NB4 (cell line): Measurements from ENCODE around the gene SCRN1.

ENCODE experiments used
- POLR2A ChIP-seq: IDR thresholded peaks from 2 replicates; pipeline ENCODE4 v1.6.1; 2011; ENCODE audit warnings: mild to moderate bottlenecking; ENCODE audit not compliant: insufficient read length; ENCODE audit errors: extremely low read depth
- TF ChIP-seq, protein P1 (sequence below): IDR thresholded peaks from one replicate; pipeline ENCODE4 v1.5.1; 2012; ENCODE audit warnings: low read depth, low read length
- TF ChIP-seq, protein P2 (sequence below): IDR thresholded peaks from 2 replicates; pipeline ENCODE4 v1.6.1; 2011; ENCODE audit warnings: low read depth, low read length

DNA sequence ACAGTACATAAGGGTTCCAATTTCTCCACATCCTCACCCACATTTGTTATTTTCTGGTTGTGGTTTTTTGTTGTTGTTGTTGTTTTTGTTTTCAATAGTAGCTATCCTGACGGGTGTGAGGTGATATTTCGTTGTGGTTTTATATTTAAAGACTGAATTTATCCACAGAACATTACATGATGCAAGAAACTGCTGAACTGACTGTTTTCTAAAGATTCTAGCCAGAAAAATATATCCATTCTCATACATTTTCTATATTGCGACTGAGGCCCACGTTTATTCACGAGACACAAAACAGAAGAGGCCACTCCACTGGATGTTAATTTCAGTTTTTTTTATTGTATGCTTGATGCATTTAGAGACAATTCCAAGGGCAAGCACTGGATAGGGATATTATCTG, 69.8 kb downstream of the SCRN1 start:
- TF ChIP-seq POLR2A: no peak
- TF ChIP-seq, protein P1, sequence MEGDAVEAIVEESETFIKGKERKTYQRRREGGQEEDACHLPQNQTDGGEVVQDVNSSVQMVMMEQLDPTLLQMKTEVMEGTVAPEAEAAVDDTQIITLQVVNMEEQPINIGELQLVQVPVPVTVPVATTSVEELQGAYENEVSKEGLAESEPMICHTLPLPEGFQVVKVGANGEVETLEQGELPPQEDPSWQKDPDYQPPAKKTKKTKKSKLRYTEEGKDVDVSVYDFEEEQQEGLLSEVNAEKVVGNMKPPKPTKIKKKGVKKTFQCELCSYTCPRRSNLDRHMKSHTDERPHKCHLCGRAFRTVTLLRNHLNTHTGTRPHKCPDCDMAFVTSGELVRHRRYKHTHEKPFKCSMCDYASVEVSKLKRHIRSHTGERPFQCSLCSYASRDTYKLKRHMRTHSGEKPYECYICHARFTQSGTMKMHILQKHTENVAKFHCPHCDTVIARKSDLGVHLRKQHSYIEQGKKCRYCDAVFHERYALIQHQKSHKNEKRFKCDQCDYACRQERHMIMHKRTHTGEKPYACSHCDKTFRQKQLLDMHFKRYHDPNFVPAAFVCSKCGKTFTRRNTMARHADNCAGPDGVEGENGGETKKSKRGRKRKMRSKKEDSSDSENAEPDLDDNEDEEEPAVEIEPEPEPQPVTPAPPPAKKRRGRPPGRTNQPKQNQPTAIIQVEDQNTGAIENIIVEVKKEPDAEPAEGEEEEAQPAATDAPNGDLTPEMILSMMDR: no peak
- TF ChIP-seq, protein P2, sequence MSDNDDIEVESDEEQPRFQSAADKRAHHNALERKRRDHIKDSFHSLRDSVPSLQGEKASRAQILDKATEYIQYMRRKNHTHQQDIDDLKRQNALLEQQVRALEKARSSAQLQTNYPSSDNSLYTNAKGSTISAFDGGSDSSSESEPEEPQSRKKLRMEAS: no peak
